Measurements from ENCODE around the gene GMDS.

The GMDS gene

DNA sequence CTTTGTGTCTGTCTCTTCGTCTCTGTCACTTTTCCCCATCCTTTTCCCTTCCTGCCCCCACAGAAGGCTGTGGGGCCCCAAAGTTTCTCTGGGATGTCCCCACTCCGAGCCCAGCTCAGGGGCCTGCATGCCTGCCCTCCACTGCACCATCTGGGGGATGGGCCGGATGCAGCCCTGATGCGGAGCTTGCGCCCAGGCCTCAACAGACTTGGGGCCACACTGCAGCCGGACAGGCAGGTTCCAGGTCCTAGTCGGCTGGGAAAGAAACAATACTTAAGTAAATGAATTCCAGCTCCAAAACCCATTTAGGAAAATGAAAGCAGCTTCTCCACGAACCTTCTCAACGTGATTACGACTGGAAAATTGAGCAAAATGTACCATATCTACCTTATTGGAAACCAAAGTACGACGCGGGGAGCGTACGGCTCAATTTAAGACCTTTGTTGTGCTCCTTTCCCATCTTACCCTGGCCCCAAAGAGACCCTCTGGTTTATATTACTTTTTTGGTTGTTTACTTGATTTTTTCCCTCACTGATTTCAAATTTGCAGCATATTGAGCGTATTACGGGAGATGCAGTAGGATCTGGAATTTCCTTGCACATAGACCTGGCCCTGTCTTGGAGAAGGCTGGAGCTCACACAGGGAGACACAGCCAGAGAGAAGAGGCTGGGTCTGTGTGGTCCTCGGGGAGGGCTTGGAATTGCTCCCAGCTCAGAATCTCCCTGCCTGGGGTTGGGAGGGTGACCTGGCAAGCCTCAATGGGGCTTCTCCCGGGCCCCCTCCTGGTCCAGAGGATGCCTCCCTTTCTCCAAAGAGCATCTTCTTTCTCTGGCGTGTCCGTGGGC lies 627.7 kb downstream of the GMDS start:
- no peak for DNase-seq

DNA sequence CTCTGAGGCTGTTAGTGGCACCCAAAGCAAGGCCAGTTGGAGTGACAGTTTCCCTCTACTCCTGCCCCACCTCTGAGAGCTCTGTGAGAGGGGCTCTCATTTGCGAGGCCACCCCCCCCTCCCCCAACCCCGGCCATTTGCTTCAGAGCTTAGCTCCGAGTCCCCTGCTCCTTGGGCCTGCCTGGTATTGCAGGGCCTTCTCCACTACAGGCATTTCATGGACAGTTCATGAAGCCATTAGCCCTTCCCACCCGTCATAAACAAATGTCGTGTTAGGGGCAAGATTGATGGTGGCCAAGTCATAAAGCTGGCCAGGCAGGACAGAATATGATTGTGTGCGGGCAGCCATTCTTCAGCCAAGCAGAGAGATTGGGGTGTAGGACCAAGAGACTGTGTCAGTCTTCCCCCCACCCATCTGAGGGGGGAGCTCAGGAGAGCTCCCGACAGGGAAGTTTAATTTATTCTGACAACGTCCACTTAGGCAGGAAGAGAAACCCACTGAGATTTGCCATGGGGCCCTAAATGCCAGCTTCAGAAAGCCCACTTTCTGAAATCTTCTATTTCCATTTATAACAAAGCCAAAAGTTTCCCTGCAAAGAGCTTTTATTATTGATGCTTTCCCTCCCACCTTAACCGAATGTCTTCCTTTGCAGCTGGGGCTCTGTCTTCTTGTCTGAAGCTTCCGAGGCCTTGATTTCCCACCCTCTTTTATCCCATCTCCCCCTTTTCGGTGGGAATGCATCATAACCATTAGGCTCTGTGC lies 628.5 kb downstream of the GMDS start:
- DNase-seq = no peak

DNA sequence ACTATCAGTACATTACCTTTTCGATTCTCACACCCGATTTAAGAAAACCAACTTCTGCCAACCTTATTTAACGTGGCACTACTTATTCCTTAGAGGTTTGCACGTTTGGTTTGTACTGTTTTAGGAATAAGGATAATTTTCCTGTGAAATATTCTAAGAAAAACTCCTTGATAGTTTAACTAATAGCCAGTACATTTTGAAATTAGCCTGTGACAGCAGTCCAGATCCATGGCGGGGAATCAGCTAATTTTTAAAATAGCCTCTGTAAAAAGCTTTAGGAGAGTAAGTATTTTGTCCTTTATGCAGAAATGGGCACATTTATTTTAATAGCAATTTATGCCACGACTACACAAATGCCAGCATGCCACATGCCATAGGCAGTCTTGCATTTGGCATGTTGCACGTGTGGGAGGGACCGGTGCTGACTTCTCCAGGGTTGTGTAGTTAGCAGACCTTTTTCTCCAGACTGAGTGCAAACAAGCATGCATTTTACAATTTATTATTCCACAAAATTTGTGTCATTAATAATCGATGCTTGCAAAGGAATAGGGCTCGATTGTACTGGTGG lies 629.5 kb downstream of the GMDS start:
- DNase-seq = no peak

DNA sequence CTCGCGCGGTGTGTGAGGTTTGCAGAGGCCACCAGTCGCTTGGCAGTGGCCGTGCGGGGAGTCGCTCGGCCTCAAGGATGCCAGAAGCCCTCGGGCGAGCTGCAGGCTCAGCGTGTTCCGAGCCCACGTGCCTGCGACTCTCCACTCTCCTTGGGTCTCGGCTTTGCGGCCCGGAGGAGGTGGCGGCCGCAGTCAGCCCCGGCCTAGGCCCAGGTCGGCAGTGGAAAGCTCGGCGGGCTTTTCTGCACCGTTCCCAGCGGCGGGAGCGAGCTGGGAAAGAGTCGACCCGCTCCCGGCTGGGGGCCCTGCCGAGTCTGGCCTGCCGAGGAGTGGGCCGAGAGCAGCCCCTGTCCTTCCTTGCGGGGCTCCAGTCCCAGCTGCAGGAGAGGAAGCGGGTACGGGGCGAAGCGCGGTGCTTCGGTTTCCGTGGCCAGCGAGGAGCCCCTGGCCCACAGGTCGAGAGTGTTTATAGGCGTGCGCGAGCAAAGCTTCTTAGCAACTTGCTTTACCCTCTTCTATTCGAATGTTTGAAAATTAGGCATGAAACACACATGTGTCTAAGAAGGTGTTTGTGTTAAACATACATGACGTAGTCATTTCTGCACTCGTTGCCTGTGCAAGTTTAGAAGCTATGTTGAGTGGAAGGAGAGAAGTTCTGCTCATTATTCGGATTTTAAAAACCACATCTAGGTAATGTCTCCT lies 630.1 kb downstream of the GMDS start:
- DNase-seq = no peak

DNA sequence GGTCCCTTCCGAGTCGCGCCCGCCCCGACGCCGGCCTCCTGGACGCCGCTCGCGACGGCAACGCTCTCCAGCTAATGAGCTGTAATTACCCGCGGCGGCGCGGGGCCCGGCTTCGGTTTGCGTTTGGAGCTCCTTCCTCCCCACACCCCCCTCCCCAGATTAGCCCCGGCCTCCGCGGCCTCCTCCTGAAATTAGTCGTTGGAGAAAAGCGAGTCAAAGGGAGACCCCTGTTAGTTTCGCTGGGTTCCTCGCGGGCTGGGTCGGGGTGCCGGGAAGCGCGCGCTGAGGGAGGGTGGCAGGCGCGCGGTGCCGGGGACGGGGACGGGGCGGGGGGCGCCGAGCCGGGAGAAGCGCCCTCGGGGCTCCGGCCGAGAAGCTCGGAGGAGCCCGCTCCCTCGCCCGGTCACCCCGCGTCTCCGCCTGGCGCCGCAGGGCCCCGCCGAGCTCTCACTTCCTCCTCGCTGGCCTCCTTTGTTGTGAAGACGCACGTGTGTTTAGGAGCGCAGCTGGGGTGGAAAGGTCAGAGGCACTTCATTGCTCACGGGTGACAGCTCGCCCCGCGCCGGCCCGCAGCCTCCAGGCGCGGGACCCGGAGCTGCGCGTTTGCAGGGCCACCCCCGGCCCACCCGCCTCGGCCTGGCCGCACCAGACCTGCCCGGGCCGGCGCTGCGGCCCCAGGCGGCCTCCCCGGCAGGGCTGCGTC lies 630.8 kb downstream of the GMDS start:
- no peak for DNase-seq

DNA sequence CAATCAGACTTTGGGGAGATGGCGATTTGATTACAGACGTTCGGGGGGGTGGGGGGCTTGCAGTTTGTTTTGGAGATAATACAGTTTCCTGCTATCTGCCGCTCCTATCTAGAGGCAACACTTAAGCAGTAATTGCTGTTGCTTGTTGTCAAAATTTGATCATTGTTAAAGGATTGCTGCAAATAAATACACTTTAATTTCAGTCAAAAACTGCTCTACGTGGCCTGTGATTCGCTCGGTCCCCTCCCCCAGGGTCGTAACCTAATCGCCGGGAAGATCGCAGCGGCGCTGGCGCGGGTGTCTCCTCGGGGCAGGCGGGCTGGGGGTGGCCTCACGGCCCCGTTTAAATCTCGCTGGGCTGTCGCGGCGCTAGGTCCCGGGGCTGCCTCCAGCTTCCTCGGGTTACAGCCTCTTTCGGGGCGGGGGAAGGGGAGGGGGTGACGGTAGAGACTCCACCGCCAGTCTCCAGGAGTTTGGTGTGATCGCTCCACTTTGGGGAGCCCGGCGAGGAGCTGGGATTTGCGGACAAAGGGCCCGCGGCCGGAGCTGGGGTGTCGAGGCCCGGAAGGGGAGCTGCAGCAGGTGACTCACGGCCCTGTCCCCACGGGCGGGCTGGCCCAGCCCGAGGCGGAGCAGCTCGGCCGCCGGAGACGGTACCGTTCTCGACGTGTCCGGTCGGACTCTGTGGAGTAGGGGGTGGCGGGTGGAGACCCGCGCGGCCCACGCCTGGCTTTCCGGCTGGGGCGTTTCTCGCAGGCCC lies 631.5 kb downstream of the GMDS start:
- no peak for DNase-seq

DNA sequence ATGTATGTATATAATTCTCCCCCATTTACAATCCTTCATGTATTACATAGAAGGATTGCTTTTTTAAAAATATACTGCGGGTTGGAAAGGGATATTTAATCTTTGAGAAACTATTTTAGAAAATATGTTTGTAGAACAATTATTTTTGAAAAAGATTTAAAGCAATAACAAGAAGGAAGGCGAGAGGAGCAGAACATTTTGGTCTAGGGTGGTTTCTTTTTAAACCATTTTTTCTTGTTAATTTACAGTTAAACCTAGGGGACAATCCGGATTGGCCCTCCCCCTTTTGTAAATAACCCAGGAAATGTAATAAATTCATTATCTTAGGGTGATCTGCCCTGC lies 632.1 kb downstream of the GMDS start:
- DNase-seq = no peak

DNA sequence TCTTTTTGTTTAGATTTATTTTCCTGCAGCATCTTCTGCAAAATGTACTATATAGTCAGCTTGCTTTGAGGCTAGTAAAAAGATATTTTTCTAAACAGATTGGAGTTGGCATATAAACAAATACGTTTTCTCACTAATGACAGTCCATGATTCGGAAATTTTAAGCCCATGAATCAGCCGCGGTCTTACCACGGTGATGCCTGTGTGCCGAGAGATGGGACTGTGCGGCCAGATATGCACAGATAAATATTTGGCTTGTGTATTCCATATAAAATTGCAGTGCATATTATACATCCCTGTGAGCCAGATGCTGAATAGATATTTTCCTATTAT lies 632.5 kb downstream of the GMDS start:
- DNase-seq = no peak

DNA sequence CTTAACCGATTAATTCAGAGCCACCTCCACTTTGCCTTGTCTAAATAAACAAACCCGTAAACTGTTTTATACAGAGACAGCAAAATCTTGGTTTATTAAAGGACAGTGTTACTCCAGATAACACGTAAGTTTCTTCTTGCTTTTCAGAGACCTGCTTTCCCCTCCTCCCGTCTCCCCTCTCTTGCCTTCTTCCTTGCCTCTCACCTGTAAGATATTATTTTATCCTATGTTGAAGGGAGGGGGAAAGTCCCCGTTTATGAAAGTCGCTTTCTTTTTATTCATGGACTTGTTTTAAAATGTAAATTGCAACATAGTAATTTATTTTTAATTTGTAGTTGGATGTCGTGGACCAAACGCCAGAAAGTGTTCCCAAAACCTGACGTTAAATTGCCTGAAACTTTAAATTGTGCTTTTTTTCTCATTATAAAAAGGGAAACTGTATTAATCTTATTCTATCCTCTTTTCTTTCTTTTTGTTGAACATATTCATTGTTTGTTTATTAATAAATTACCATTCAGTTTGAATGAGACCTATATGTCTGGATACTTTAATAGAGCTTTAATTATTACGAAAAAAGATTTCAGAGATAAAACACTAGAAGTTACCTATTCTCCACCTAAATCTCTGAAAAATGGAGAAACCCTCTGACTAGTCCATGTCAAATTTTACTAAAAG lies 633.0 kb downstream of the GMDS start:
- DNase-seq = no peak

DNA sequence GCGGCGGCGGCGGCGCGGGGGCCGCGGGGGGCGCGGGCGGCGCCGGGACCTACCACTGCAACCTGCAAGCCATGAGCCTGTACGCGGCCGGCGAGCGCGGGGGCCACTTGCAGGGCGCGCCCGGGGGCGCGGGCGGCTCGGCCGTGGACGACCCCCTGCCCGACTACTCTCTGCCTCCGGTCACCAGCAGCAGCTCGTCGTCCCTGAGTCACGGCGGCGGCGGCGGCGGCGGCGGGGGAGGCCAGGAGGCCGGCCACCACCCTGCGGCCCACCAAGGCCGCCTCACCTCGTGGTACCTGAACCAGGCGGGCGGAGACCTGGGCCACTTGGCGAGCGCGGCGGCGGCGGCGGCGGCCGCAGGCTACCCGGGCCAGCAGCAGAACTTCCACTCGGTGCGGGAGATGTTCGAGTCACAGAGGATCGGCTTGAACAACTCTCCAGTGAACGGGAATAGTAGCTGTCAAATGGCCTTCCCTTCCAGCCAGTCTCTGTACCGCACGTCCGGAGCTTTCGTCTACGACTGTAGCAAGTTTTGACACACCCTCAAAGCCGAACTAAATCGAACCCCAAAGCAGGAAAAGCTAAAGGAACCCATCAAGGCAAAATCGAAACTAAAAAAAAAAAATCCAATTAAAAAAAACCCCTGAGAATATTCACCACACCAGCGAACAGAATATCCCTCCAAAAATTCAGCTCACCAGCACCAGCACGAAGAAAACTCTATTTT lies 633.7 kb downstream of the GMDS start:
- DNase-seq = no peak

DNA sequence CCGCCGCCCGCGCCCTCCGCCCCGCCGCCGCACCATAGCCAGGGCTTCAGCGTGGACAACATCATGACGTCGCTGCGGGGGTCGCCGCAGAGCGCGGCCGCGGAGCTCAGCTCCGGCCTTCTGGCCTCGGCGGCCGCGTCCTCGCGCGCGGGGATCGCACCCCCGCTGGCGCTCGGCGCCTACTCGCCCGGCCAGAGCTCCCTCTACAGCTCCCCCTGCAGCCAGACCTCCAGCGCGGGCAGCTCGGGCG lies 634.2 kb downstream of the GMDS start:
- no peak for DNase-seq

DNA sequence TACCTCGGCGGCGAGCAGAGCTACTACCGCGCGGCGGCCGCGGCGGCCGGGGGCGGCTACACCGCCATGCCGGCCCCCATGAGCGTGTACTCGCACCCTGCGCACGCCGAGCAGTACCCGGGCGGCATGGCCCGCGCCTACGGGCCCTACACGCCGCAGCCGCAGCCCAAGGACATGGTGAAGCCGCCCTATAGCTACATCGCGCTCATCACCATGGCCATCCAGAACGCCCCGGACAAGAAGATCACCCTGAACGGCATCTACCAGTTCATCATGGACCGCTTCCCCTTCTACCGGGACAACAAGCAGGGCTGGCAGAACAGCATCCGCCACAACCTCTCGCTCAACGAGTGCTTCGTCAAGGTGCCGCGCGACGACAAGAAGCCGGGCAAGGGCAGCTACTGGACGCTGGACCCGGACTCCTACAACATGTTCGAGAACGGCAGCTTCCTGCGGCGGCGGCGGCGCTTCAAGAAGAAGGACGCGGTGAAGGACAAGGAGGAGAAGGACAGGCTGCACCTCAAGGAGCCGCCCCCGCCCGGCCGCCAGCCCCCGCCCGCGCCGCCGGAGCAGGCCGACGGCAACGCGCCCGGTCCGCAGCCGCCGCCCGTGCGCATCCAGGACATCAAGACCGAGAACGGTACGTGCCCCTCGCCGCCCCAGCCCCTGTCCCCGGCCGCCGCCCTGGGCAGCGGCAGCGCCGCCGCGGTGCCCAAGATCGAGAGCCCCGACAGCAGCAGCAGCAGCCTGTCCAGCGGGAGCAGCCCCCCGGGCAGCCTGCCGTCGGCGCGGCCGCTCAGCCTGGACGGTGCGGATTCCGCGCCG lies 634.7 kb downstream of the GMDS start:
- DNase-seq = no peak

DNA sequence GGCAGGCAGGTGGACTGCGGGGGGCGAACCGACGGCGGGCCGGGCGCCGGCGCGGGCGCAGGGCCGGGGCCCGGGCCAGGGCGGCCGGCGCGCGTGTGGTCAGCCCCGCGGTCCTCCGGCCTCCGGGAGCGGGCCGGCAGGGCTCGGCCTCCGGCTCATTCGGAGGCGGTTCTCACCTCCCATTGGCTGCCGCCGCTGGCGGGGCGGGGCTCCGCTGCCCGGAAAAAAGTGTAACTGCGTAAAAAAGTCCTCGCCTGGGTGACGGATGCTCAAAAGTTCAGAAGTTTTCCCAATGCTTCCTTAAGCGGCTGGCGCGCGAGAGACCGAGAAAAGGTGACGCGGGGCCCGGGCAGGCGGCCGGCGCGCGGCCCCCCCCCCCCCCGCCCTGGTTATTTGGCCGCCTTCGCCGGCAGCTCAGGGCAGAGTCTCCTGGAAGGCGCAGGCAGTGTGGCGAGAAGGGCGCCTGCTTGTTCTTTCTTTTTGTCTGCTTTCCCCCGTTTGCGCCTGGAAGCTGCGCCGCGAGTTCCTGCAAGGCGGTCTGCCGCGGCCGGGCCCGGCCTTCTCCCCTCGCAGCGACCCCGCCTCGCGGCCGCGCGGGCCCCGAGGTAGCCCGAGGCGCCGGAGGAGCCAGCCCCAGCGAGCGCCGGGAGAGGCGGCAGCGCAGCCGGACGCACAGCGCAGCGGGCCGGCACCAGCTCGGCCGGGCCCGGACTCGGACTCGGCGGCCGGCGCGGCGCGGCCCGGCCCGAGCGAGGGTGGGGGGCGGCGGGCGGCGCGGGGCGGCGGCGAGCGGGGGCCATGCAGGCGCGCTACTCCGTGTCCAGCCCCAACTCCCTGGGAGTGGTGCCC lies 635.5 kb downstream of the GMDS start, which contains the start of gene FOXC1:
TSS of gene FOXC1 (plus strand) at position 268 of the 849 bp plus-strand sequence. CDS start at position 799, 531 bp downstream.
- no peak for DNase-seq

DNA sequence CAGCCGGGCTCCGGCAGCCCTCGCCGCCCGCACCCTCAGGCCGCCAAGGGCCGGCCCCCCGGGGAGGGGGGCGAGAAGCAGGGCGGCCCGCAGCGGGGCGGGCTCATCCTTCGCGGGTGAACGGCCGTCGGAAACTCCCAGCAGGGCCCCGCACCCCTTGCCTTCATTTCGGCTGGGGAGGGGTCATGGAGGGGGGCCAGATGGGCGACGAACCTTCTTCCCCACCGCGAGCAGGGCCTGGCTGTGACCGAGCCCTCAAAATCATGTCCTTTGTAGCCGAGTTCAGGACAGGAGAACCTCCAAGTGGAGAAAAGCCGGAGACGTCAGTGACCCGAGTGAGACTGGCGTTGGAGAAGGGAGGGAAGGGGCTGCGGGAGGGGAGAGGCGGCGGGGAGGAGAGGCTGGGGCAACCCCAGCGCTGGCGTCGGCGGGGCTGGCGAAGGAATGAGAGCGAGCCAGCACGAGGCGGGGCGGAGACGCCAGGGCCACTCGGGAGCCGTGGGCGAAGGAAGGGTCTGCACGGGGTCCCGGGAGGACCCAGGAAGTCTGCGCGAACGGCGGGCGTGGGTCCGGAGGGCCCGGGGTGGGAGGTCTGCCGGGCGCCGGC lies 636.3 kb downstream of the GMDS start:
- DNase-seq = no peak

DNA sequence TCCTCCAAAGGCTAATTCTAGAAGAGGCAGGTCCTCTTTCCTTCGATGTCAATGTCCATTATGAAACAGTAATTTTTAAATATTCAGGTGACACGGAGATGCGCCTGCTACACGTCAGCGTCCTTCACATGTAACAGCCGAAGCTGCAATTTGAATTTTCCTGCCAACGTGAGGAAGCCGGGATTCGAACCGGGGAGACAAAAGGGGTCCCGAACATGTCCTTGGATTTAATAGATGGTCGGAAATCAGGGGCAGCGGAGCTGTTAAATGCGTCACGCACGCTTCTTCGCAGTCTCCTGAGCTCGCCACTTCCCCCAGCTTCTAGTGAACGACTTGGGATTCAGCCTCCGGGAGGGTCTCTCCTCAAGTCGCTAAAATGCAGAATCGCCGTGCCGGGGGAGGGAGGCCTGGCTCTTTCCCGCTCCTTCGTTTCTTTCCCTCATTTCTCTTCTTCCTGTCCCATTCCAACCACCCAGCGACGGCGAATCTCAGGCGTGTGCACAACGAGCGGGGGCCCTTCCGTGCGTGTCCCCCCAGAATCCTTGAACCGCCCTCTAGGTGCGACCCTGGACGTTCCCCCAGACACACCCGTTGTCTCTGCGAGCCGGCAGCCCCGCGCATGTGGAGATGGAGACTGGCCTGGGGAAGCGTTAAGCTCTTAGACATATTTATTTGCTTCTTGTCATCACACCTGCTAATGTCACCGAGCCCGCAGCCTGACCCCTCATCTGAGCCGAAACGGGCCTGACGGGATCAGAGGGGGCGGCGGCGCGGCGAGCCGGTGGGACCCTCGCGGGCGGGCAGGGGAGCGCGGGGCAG lies 637.0 kb downstream of the GMDS start:
- DNase-seq = no peak

DNA sequence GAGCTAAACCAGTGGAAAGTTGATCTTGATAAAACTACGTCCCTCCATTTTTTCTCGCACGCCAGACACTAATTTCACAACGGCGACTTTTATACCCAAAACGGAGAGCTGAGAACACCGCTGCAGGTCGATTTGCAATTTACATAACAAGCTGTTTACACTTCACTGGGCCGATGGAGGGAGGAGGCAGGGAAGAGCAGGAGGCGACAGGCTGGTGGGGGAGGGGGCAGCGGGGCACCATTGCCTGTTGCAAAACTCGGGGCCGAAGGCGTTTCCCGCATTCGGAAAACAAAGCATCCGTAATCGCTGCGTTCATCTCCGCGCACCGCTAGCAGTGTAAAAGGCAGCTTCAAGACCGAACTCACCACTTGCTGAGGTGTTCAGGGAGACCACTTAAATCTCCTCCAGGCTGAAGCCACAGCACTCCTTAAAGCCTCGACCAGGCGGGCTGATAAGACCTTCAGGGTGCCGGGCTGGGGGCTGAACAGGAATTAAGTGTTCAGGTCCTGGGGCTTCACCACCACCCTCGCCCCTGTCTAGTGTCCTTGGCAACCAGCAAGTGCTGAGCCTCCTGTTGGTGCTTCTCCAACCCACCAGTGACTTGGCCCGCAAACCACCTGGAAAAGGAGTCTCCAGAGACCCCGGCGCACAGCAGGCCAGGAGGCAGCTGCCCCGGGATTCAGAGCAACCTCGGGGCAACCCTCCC lies 637.7 kb downstream of the GMDS start:
- no peak for DNase-seq
